Left ventricle myocardium inferior (tissue), 1 donor: ENCODE results near the gene NFKBIB. TPM values are rescaled to one million over a fixed set of nuclear protein-coding genes. Genes with fewer than 3 reads are reported as not detected.
A peak's percentile ranks its signal among the peaks of the same experiment; 100 is the strongest.
"Not testable (repeated sequence)": the region's sequence is repeated elsewhere in the genome, so short reads cannot be mapped to it uniquely, and the experiment has no call there.

Source experiments
- DNase-seq: peaks from one replicate; pipeline ENCODE4 v3.0.0-alpha.2; 2020
- H3K27ac ChIP-seq: fragments of 200-600 bp; replicated peaks from 2 replicates; pipeline ENCODE4 v1.8.0; 2021
- H3K27me3 ChIP-seq: fragments of 200-600 bp; 2 replicates; pipeline ENCODE4 v1.8.0; 2021; ENCODE audit warnings: low read depth
- H3K36me3 ChIP-seq: fragments of 200-600 bp; 2 replicates; pipeline ENCODE4 v1.8.0; 2021
- H3K4me1 ChIP-seq: fragments of 200-600 bp; 2 replicates; pipeline ENCODE4 v1.8.0; 2021
- H3K4me3 ChIP-seq: fragments of 200-600 bp; 2 replicates; pipeline ENCODE4 v1.8.0; 2021; ENCODE audit warnings: mild to moderate bottlenecking, moderate library complexity
- H3K9me3 ChIP-seq: fragments of 200-600 bp; replicated peaks from 2 replicates; pipeline ENCODE4 v1.8.0; 2021
- CTCF ChIP-seq: fragments of 200-600 bp; IDR thresholded peaks from 2 replicates; pipeline ENCODE4 v1.8.0; 2021; ENCODE audit warnings: antibody characterized with exemption, mild to moderate bottlenecking, borderline replicate concordance
- intact Hi-C: fragments of 100-400 bp; cut with micrococcal nuclease; formaldehyde crosslinking; loops from one replicate; pipeline ENCODE4 v1.11.0; 2022
- total RNA-seq: library from RNA; stranded (reverse); fragmentation: NEBNext Ultra II Directional; extraction: Animal tissue kit (Norgen Biotek cat#: 25700); gene quantifications from one replicate; pipeline ENCODE4 v1.2.1, GENCODE V29; 2021
- donor health status: DM: no; HTN: yes; CAD: no; lungs with severe emphysema.

The NFKBIB gene
- total RNA-seq, 1 donor from 2014 or later = 18.4 TPM

- intact Hi-C loops = no loop called here
- no peaks in the 10 kb centered on the region for H3K27me3 ChIP-seq
- peak; percentile 69 for DNase-seq
- no peaks in the 10 kb centered on the region for H3K9me3 ChIP-seq
- peaks cover 42% of the 10 kb centered on the region for H3K4me1 ChIP-seq
- peaks cover 10% of the 10 kb centered on the region for H3K36me3 ChIP-seq
- peak overlapping the region; percentile 81 for H3K4me3 ChIP-seq
- peak overlapping the region; percentile 97 for H3K27ac ChIP-seq
- no peak for TF ChIP-seq CTCF
Measured at GRCh38 chr19:38852231-38853044, 47.3 kb upstream of the NFKBIB start.

GRCh38 chr19:38853214-38853613 lies 46.6 kb upstream of the NFKBIB start:
- TF ChIP-seq CTCF = no peak
- Histone ChIP-seq H3K4me3 (peak overlapping the region; percentile 81), H3K27me3 (no peaks in the 10 kb centered on the region), H3K4me1 (peaks cover 34% of the 10 kb centered on the region), H3K27ac (peak overlapping the region; percentile 97), H3K36me3 (peaks cover 5% of the 10 kb centered on the region), H3K9me3 (no peaks in the 10 kb centered on the region)
- intact Hi-C loops = no loop called here
- no peak for DNase-seq

GRCh38 chr19:38854961-38855360 lies 44.8 kb upstream of the NFKBIB start:
- intact Hi-C loops, H3K36me3 ChIP-seq, H3K4me3 ChIP-seq, H3K27ac ChIP-seq, DNase-seq, H3K27me3 ChIP-seq, H3K9me3 ChIP-seq: not testable (repeated sequence)
- H3K4me1 ChIP-seq = peaks cover 22% of the 10 kb centered on the region

- peaks cover 21% of the 10 kb centered on the region for H3K4me1 ChIP-seq
- H3K27me3 ChIP-seq, H3K4me3 ChIP-seq, DNase-seq, intact Hi-C loops, H3K36me3 ChIP-seq, H3K9me3 ChIP-seq, H3K27ac ChIP-seq: not testable (repeated sequence)
Measured at GRCh38 chr19:38855751-38856150, 44.0 kb upstream of the NFKBIB start.

GRCh38 chr19:38856813-38857212 lies 43.0 kb upstream of the NFKBIB start:
- H3K27me3 ChIP-seq = no peaks in the 10 kb centered on the region
- H3K36me3 ChIP-seq = no peaks in the 10 kb centered on the region
- TF ChIP-seq CTCF = no peak
- peaks cover 14% of the 10 kb centered on the region for H3K4me1 ChIP-seq
- H3K9me3 ChIP-seq = no peaks in the 10 kb centered on the region
- no peak for DNase-seq
- intact Hi-C loops = no loop called here
- H3K27ac ChIP-seq = no peak overlapping the region
- H3K4me3 ChIP-seq = no peak overlapping the region

- peaks cover 27% of the 10 kb centered on the region for H3K4me1 ChIP-seq
- DNase-seq, H3K27me3 ChIP-seq, H3K4me3 ChIP-seq, H3K27ac ChIP-seq, intact Hi-C loops, H3K36me3 ChIP-seq, H3K9me3 ChIP-seq: not testable (repeated sequence)
Measured at GRCh38 chr19:38859631-38860204, 40.1 kb upstream of the NFKBIB start.

- H3K4me1 ChIP-seq = peaks cover 30% of the 10 kb centered on the region
- no peaks in the 10 kb centered on the region for H3K27me3 ChIP-seq
- no peak for DNase-seq
- peak overlapping the region; percentile 83 for H3K27ac ChIP-seq
- H3K36me3 ChIP-seq = no peaks in the 10 kb centered on the region
- no peaks in the 10 kb centered on the region for H3K9me3 ChIP-seq
- H3K4me3 ChIP-seq = no peak overlapping the region
- intact Hi-C loops = no loop called here
- TF ChIP-seq CTCF = no peak
Measured at GRCh38 chr19:38861368-38861767, 38.4 kb upstream of the NFKBIB start.
